PFSK-1 (cell line): Measurements from ENCODE around the gene CTF1. TPM values are rescaled to one million over a fixed set of nuclear protein-coding genes. Genes with fewer than 3 reads are reported as not detected.

ENCODE experiments used
- FOXP2 ChIP-seq: optimal IDR thresholded peaks from 2 replicates; pipeline ENCODE3; 2011; ENCODE audit warnings: borderline replicate concordance, control low read depth, inconsistent platforms; ENCODE audit not compliant: insufficient read depth; ENCODE audit errors: extremely low read length, extremely low read depth
- POLR2AphosphoS5 ChIP-seq: IDR thresholded peaks from 2 replicates; pipeline ENCODE4 v1.6.1; 2012; ENCODE audit warnings: low read depth, mild to moderate bottlenecking, control low read depth, low read length, moderate library complexity
- SIN3A ChIP-seq: IDR thresholded peaks from 2 replicates; pipeline ENCODE4 v1.6.1; 2012; ENCODE audit warnings: mild to moderate bottlenecking, low read length, moderate library complexity, borderline replicate concordance; ENCODE audit not compliant: insufficient read depth
- TAF1 ChIP-seq: IDR thresholded peaks from 2 replicates; pipeline ENCODE4 v1.6.1; 2012; ENCODE audit warnings: low read length, control low read depth, borderline replicate concordance; ENCODE audit not compliant: insufficient read depth
- polyA plus RNA-seq: library from polyadenylated mRNA; unstranded; fragments of >200 nt; gene quantifications from one replicate; pipeline ENCODE4 v1.2.1, GENCODE V29; 2012; ENCODE audit warnings: low read depth, missing spikeins; ENCODE audit not compliant: insufficient read length
- TF ChIP-seq, protein P1 (sequence below), 2 experiments: IDR thresholded peaks; 2 replicates each; pipeline versions ENCODE4 v1.6.1 to v1.8.0; 2011 to 2012; ENCODE audit warnings: low read depth in 2 of 2, low read length in 2 of 2, control low read depth in 1 of 2, inconsistent platforms in 1 of 2, mild to moderate bottlenecking in 1 of 2, moderate library complexity in 1 of 2; ENCODE audit not compliant: insufficient read depth in 1 of 2

The CTF1 gene, protein sequence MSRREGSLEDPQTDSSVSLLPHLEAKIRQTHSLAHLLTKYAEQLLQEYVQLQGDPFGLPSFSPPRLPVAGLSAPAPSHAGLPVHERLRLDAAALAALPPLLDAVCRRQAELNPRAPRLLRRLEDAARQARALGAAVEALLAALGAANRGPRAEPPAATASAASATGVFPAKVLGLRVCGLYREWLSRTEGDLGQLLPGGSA
- polyA plus RNA-seq: not detected

DNA sequence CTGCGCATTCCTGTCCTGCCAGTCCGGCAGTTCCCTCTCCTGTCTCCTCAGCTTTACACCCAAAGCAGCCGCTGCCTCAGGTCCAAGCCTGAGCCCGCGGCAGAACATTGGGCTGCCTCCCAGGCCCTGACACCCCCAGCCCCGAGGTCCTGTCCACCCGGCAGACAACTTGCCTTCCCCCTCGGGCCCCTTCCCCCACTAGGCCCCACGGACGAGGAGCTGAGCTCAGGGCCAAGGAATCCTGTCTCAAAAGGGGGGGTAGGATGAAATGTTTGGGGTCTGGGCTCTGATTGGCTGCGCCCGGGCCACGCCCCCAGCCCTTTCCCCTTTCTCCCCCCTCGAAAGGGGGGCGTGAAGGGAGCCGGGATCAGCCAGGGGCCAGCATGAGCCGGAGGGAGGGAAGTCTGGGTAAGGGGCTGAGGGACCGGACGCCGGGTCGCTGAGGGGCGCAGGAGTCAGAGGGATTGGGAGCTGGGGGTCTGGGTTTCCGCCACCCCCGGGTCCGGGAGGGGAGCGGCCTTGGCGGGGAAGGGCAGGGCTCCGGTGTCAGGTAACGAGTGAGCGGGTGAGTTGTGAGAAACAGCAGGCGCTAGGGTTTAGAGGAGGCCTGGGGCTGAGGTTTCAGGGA lies at the start of gene CTF1:
Gene CTF1 (plus strand): TSS at position 354 of the 628 bp plus-strand sequence. CDS start 30 bp downstream, at position 384.
- TF ChIP-seq TAF1 (no peak), FOXP2 (no peak), POLR2AphosphoS5 (no peak), SIN3A (no peak)
- TF ChIP-seq, protein P1, sequence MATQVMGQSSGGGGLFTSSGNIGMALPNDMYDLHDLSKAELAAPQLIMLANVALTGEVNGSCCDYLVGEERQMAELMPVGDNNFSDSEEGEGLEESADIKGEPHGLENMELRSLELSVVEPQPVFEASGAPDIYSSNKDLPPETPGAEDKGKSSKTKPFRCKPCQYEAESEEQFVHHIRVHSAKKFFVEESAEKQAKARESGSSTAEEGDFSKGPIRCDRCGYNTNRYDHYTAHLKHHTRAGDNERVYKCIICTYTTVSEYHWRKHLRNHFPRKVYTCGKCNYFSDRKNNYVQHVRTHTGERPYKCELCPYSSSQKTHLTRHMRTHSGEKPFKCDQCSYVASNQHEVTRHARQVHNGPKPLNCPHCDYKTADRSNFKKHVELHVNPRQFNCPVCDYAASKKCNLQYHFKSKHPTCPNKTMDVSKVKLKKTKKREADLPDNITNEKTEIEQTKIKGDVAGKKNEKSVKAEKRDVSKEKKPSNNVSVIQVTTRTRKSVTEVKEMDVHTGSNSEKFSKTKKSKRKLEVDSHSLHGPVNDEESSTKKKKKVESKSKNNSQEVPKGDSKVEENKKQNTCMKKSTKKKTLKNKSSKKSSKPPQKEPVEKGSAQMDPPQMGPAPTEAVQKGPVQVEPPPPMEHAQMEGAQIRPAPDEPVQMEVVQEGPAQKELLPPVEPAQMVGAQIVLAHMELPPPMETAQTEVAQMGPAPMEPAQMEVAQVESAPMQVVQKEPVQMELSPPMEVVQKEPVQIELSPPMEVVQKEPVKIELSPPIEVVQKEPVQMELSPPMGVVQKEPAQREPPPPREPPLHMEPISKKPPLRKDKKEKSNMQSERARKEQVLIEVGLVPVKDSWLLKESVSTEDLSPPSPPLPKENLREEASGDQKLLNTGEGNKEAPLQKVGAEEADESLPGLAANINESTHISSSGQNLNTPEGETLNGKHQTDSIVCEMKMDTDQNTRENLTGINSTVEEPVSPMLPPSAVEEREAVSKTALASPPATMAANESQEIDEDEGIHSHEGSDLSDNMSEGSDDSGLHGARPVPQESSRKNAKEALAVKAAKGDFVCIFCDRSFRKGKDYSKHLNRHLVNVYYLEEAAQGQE (IDR thresholded peaks at IDR 0.05; ENCODE audit: insufficient read depth in 1 of 2, low read depth in 2 of 2, low read length in 2 of 2): no peak

DNA sequence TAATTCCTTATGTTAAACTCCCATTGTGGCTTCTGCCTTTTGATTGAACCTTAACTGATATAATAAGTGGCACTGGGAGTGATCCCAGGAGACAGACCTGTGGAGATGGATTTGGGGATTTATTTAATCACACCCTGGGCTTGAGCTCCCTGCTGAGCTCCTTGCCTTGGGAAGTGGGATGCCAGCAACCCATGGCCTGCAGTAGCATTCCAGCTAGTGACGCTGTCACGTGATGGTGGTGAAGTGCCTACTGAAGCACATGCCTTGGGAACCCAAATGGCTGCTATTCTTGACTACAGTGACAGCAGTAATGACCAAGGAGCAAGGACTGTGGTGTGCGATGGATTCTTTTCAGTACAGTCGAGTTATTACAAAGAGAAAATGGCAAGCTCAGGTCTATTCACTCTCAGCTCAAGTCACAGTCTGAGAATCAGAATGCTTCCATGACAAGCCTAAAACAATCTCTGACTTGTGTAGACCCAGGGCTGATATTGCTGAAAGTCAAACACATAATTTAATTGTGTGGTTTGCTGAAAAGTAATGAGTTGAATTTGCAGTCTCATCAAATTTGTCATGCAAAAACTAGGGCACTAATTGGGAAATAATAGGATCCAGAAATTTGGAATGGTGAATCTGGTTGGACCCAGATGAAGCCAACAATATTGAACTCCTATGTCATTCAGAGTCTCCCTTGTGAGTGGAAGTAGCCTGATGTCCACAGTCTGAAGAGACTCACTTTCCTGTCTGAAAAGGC lies 49.6 kb upstream of the CTF1 start:
- TF ChIP-seq TAF1 (no peak), FOXP2 (no peak), POLR2AphosphoS5 (no peak), SIN3A (no peak)
- TF ChIP-seq, protein P1 (IDR thresholded peaks at IDR 0.05; ENCODE audit: insufficient read depth in 1 of 2, low read depth in 2 of 2, low read length in 2 of 2): no peak

DNA sequence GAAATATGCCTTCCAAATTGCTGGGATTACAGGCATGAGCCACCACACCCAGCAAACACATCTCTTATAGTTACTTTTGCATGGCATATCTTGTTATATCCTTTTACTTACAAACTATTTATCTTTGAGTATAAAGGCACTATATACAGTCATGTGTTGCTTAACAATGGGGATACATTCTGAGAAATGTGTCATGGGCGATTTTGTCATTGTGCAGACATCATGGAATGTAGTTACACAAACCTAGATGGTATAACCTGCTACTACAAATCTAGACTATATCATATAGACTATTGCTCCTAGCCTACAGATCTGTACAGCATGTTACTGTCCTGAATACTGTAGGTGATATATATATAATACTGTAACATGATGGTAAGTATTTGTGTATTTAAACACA lies 46.2 kb upstream of the CTF1 start:
- no peak for TF ChIP-seq TAF1
- no peak for TF ChIP-seq SIN3A
- TF ChIP-seq FOXP2: no peak

DNA sequence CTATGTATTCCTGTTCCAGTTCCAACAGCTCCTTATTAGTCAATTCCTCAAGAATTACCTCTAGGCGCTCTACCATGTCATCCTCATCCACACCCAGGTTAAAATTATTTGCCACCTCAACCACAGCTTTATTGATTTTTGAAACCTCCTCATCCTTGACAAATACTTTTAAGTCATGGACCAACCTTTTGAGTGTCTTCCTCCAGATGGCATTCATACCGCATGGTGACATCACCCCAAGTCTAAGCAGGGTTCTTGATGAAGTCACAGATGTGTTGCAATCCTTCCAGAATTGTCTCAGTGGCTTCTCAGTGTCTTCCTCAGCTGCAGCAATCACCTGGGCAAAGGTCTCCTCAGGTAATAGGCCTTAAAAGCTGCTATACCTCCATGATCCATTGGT lies 42.7 kb upstream of the CTF1 start:
- TF ChIP-seq FOXP2 (no peak), TAF1 (no peak), SIN3A (no peak), POLR2AphosphoS5 (no peak)
- TF ChIP-seq, protein P1 (IDR thresholded peaks at IDR 0.05; ENCODE audit: insufficient read depth in 1 of 2, low read depth in 2 of 2, low read length in 2 of 2): no peak

DNA sequence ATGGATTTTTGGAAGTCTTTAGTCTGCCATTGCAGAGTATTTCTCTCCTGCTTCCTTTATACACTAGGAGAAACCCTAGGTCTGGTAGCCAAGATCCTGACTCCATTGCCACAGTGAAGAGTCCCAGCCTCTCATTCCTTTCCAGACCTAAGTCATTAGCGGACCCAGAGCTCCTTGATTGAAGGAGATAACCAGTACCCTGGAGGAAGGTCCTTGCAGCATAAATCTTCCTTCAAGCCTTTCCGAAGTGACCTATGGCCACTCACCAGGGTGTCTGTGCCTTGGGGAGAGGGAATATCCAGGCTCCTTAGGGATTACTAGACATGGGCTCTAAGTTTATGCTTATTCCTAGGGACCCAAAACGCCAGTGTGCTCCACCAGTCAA lies 38.3 kb upstream of the CTF1 start:
- TF ChIP-seq SIN3A (no peak), POLR2AphosphoS5 (no peak), FOXP2 (no peak), TAF1 (no peak)
- TF ChIP-seq, protein P1 (IDR thresholded peaks at IDR 0.05; ENCODE audit: insufficient read depth in 1 of 2, low read depth in 2 of 2, low read length in 2 of 2): no peak
